ENCODE measurements around the gene MUC5B. TPM values are rescaled to one million over a fixed set of nuclear protein-coding genes. Genes with fewer than 3 reads are reported as not detected.

The MUC5B gene
- total RNA-seq, 1 donor from 2014 or later = not detected

- Mint-ChIP-seq H3K9me3 (ENCODE audit: unreplicated experiment) (peaks cover 9% of the 10 kb centered on the region), H3K27me3 (ENCODE audit: unreplicated experiment) (peaks cover 5% of the 10 kb centered on the region), H3K27ac (ENCODE audit: unreplicated experiment) (no peak overlapping the region), H3K4me1 (ENCODE audit: low read depth, unreplicated experiment) (peaks cover 2% of the 10 kb centered on the region), H3K4me3 (ENCODE audit: unreplicated experiment) (no peak overlapping the region), H3K36me3 (ENCODE audit: unreplicated experiment) (no peaks in the 10 kb centered on the region)
- DNase-seq = peak; percentile 11
- no peak for TF ChIP-seq CTCF (IDR thresholded peaks at IDR 0.05; ENCODE audit: partially characterized antibody, unreplicated experiment)
Measured at GRCh38 chr11:1178906-1179305, 44.0 kb upstream of the MUC5B start.

- no peak for TF ChIP-seq CTCF (IDR thresholded peaks at IDR 0.05; ENCODE audit: partially characterized antibody, unreplicated experiment)
- no peak overlapping the region for H3K4me3 Mint-ChIP-seq (ENCODE audit: unreplicated experiment)
Measured at GRCh38 chr11:1179641-1180040, 43.2 kb upstream of the MUC5B start.

GRCh38 chr11:1180171-1180570, 42.7 kb upstream of the MUC5B start:
- Mint-ChIP-seq H3K4me1 (ENCODE audit: low read depth, unreplicated experiment) (peaks cover 2% of the 10 kb centered on the region), H3K4me3 (ENCODE audit: unreplicated experiment) (no peak overlapping the region), H3K27ac (ENCODE audit: unreplicated experiment) (no peak overlapping the region), H3K36me3 (ENCODE audit: unreplicated experiment) (no peaks in the 10 kb centered on the region), H3K9me3 (ENCODE audit: unreplicated experiment) (peaks cover 9% of the 10 kb centered on the region), H3K27me3 (ENCODE audit: unreplicated experiment) (peaks cover 5% of the 10 kb centered on the region)
- no peak for DNase-seq
- no peak for TF ChIP-seq CTCF (IDR thresholded peaks at IDR 0.05; ENCODE audit: partially characterized antibody, unreplicated experiment)

More at GRCh38 chr11:1179641-1180040, 43.2 kb upstream of the MUC5B start:
- peaks cover 9% of the 10 kb centered on the region for H3K9me3 Mint-ChIP-seq (ENCODE audit: unreplicated experiment)
- no peak overlapping the region for H3K27ac Mint-ChIP-seq (ENCODE audit: unreplicated experiment)
- H3K36me3 Mint-ChIP-seq (ENCODE audit: unreplicated experiment) = no peaks in the 10 kb centered on the region
- H3K27me3 Mint-ChIP-seq (ENCODE audit: unreplicated experiment) = peaks cover 5% of the 10 kb centered on the region
- H3K4me1 Mint-ChIP-seq (ENCODE audit: low read depth, unreplicated experiment) = peaks cover 2% of the 10 kb centered on the region
- peak; percentile 2 for DNase-seq

GRCh38 chr11:1180947-1181391, 41.9 kb upstream of the MUC5B start:
- H3K9me3 Mint-ChIP-seq (ENCODE audit: unreplicated experiment) = peaks cover 2% of the 10 kb centered on the region
- no peaks in the 10 kb centered on the region for H3K4me1 Mint-ChIP-seq (ENCODE audit: low read depth, unreplicated experiment)
- no peaks in the 10 kb centered on the region for H3K36me3 Mint-ChIP-seq (ENCODE audit: unreplicated experiment)
- TF ChIP-seq CTCF (IDR thresholded peaks at IDR 0.05; ENCODE audit: partially characterized antibody, unreplicated experiment) = no peak
- H3K27ac Mint-ChIP-seq (ENCODE audit: unreplicated experiment) = no peak overlapping the region
- no peaks in the 10 kb centered on the region for H3K27me3 Mint-ChIP-seq (ENCODE audit: unreplicated experiment)
- DNase-seq = no peak
- no peak overlapping the region for H3K4me3 Mint-ChIP-seq (ENCODE audit: unreplicated experiment)

GRCh38 chr11:1181420-1181819, 41.4 kb upstream of the MUC5B start:
- Mint-ChIP-seq H3K4me1 (ENCODE audit: low read depth, unreplicated experiment) (no peaks in the 10 kb centered on the region), H3K36me3 (ENCODE audit: unreplicated experiment) (no peaks in the 10 kb centered on the region), H3K9me3 (ENCODE audit: unreplicated experiment) (peaks cover 2% of the 10 kb centered on the region), H3K4me3 (ENCODE audit: unreplicated experiment) (no peak overlapping the region), H3K27ac (ENCODE audit: unreplicated experiment) (no peak overlapping the region), H3K27me3 (ENCODE audit: unreplicated experiment) (no peaks in the 10 kb centered on the region)
- no peak for TF ChIP-seq CTCF (IDR thresholded peaks at IDR 0.05; ENCODE audit: partially characterized antibody, unreplicated experiment)
- no peak for DNase-seq
